Measurements from ENCODE around the gene RIBC2.

DNA sequence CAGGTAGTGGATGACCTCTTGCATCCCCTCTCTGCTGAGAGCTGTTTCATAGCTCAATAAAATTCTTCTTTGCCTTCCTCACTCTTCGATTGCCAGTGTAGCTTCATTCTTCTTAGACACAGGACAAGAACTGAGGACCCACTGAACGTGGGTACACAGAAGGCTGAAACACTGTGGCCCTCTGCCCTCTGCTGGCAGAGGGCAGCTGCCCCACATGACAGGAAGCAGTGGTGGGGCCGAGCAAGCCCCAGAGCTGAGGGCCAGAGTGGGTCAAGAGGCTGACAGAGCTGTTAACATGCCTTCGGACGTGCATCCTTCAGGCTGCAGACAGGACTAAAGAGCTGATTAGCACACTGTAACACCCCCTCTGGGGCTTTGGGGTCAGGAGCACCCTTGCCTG is 15.7 kb upstream of the RIBC2 start:
- TF ChIP-seq, protein P1, sequence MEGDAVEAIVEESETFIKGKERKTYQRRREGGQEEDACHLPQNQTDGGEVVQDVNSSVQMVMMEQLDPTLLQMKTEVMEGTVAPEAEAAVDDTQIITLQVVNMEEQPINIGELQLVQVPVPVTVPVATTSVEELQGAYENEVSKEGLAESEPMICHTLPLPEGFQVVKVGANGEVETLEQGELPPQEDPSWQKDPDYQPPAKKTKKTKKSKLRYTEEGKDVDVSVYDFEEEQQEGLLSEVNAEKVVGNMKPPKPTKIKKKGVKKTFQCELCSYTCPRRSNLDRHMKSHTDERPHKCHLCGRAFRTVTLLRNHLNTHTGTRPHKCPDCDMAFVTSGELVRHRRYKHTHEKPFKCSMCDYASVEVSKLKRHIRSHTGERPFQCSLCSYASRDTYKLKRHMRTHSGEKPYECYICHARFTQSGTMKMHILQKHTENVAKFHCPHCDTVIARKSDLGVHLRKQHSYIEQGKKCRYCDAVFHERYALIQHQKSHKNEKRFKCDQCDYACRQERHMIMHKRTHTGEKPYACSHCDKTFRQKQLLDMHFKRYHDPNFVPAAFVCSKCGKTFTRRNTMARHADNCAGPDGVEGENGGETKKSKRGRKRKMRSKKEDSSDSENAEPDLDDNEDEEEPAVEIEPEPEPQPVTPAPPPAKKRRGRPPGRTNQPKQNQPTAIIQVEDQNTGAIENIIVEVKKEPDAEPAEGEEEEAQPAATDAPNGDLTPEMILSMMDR (conservative IDR thresholded peaks at IDR 0.05; ENCODE audit: low read length): peak; percentile 31; the same call in 1 of the 2 replicates
- no peak for TF ChIP-seq EZH2phosphoT487 (IDR thresholded peaks at IDR 0.05; ENCODE audit: borderline replicate concordance, low read depth, low read length)
